ENCODE data around the gene PTPRM. TPM values are rescaled to one million over a fixed set of nuclear protein-coding genes. Genes with fewer than 3 reads are reported as not detected.

Gene PTPRM
- total and polyA plus RNA-seq, 2 of the 4 experiments (the other 2 are of a cell fraction), result 28.3 to 51.2 TPM

- Histone ChIP-seq H3K79me1 (ENCODE audit: low read depth in 1 of 2, low read length in 2 of 2) (no peaks in the 10 kb centered on the region), H3K23ac (ENCODE audit: low read depth, low read length) (no peak overlapping the region), H3K36me3 (ENCODE audit: control insufficient read depth, insufficient read depth, low read length) (peaks cover 2% of the 10 kb centered on the region; the same call in 1 of the 2 replicates), H2BK15ac (ENCODE audit: low read depth, low read length) (no peak overlapping the region), H4K8ac (ENCODE audit: low read depth in 2 of 2, low read length in 2 of 2) (no peak overlapping the region), H3K4me3 (ENCODE audit: insufficient read depth, low read depth, low read length) (no peak overlapping the region), H3K4me1 (ENCODE audit: control insufficient read depth, insufficient read depth, low read length) (no peaks in the 10 kb centered on the region), H2BK120ac (ENCODE audit: low read depth, low read length) (no peak overlapping the region), H3K4me2 (ENCODE audit: low read depth, low read length) (no peak overlapping the region), H3K9me1 (ENCODE audit: insufficient read depth, low read length) (peaks cover under 1% of the 10 kb centered on the region; the same call in 1 of the 2 replicates), H3K9ac (ENCODE audit: low read depth, low read length) (no peak overlapping the region), H3K27ac (ENCODE audit: insufficient read depth, low read length) (no peak overlapping the region), H4K5ac (ENCODE audit: low read depth, low read length) (no peak overlapping the region), H2AK9ac (replicated peaks; ENCODE audit: low read depth, low read length, poor library complexity) (no peak overlapping the region), H4K91ac (ENCODE audit: insufficient read depth, low read depth, low read length) (no peak overlapping the region), H3K56ac (ENCODE audit: extremely low read depth, insufficient read depth, low read length) (no peak overlapping the region), H2BK20ac (ENCODE audit: low read depth, low read length) (no peak overlapping the region), H3K27me3 (ENCODE audit: control insufficient read depth, insufficient read depth, low read length) (no peaks in the 10 kb centered on the region), H4K20me1 (ENCODE audit: insufficient read depth, low read length) (no peaks in the 10 kb centered on the region), H2AFZ (replicated peaks; ENCODE audit: low read length, poor library complexity) (no peak overlapping the region), H3K18ac (ENCODE audit: low read depth, low read length) (no peak overlapping the region), H3K4ac (ENCODE audit: low read depth, low read length) (no peak overlapping the region), H3K14ac (replicated peaks; ENCODE audit: low read depth, low read length) (no peak overlapping the region), H3K9me3 (ENCODE audit: control insufficient read depth, insufficient read depth, low read length) (no peaks in the 10 kb centered on the region), H2AK5ac (ENCODE audit: low read depth, low read length) (no peak overlapping the region), H2BK5ac (ENCODE audit: low read depth, low read length, poor library complexity, severe bottlenecking) (no peak overlapping the region)
- TF ChIP-seq RCOR1 (IDR thresholded peaks at IDR 0.05; ENCODE audit: insufficient replicate concordance, low read length), result no peak
- no TSS peak for BruUV-seq (replicated peaks)
- in situ Hi-C loops (cut with MboI; ENCODE audit: low sequenced_read_pairs), result no loop called here
- ATAC-seq (ENCODE audit: low read depth), result no peak
- ChIA-PET POLR2A (ENCODE audit: unreplicated experiment) (no interaction called here), CTCF (interaction anchor here (1.3 kb wide), 1 partner anchor 22 kb away, joined by 3 read pairs; no protein-coding TSS in a partner anchor)
- no peak for DNase-seq
- intact Hi-C loops (cut with micrococcal nuclease), result no loop called here
- dilution Hi-C loops (cut with HindIII; ENCODE audit: low sequenced_read_pairs, unreplicated experiment), result no loop called here
- WGBS, 2 experiments (ENCODE audit: extremely low coverage in 2 of 2, insufficient read length in 1 of 2), result 83% methylated on average over 1 of the region's 3 CpGs; no CpG with 5 or more reads in 1 of the 2 experiments
These were observed 782.6 kb downstream of the PTPRM start for GRCh38 chr18:8349608-8350323.
